ENCODE measurements around the gene SORBS2.
"Not testable (repeated sequence)": the region's sequence is repeated elsewhere in the genome, so short reads cannot be mapped to it uniquely, and the experiment has no call there.

Gene SORBS2

DNA sequence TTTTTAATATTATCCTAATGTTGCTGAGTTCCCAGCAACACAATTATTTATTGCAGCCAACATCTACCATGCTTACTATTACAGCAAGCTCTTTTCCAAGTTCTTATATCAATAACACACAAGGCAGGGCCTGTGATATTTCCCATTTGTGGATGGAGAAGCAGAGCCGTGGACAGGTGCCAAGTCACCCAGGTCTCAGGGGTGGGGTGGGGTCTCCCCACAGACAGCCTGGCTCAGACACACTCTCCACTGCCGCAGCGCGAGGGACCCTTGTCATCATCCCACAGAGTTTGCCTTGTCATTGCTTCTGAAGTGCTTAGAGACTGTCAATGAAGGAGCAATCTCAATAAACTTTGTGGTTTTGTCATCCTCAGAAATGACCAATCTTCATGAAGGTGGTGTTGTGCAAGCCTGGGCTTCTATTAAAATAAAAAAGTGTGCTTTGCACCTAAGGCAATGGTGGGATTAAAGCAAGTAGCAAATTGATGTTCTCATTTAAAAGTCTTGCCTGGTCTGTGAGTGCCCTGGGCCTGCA lies 76.1 kb downstream of the SORBS2 start:
- DNase-seq, result no peak

DNA sequence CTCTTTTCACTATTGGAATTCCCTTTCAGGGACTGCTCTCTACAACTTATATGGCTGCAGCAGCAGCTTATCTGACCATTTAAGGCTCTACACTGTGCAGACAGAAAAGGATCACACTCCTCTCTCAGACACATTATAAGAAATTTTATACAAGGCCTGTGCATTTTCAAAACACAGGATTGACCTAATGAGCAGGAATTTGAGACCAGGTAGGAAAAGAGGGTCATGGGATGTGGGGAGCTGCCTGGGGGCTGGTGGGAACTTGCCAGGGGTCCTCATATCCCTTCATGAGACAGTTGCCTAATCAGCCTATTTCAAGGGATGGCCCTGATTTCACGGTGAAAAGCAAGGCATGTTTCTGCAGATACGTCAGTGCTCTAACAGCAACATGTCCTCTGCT lies 77.1 kb downstream of the SORBS2 start:
- no peak for DNase-seq

DNA sequence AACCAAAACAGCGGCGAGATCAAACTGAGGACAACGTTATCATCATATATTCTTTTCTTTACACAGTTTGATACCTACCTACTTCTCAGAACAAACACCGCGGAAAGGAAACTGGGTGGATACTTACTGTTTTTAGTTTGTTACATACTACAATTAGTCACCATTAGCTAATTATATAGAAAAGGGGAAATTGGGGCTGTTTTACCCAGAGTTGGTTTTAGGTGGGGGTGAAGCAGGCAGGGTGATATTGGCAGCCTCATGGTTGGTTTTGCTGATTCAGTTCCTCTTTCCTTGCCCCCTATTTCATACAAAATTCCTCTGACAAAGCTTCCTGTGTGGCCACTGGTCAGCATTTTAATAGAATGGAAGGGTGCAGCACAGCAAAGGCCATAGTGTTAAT lies 77.8 kb downstream of the SORBS2 start:
- no peak for DNase-seq

DNA sequence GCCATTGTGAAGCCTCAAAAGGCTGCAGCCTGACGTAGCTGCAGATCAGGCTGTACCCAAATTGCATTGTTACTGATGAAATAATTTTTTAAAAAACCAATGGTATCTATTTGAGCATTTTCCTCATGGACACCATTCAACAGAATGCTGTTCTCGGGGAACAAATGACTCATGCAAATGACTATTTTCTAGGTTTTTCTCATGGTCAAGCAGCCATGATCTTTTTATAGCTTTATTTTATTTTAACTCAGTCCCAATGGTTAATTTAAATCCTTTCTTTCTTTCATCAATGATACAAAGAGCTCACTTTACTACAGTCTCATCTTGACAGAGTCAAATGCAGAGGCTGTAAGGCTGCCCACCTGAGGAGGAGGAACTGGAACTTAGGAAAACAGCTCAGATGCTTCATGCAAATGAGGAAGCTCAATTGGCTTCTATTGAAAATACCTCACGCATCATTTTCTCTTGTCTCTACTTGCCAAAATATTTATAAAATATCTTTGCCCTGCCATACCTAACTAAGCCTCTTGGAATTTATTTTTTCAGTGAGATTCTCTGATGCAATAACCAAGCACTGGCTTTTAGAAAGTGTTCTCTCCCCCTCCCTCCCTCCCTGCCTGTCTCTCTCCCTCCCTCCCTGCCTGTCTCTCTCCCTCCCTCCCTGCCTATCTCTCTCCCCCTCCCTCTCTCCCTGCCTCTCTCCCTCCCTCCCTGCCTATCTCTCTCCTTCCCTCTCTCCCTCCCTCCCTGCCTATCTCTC lies 81.0 kb downstream of the SORBS2 start:
- no peak for DNase-seq

DNA sequence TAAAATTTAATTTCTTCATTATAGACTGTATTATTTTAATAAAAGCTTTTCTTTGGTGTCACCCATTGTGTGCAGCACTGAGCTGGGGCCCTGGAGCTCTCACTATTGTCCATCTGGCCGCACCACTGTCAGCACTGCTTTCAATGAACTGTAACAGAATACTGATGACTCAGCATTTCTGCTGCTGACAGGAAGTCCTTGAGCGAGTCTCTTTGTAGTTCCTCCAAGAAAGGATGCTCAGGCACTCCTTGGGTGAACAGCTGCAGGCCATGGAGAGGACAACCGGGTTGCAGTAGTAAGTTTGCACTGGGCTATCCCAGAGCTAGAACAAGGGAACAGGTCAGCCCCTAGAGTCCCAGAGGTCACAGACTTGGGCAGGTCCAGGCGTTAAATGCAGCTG lies 81.6 kb downstream of the SORBS2 start:
- no peak for DNase-seq

DNA sequence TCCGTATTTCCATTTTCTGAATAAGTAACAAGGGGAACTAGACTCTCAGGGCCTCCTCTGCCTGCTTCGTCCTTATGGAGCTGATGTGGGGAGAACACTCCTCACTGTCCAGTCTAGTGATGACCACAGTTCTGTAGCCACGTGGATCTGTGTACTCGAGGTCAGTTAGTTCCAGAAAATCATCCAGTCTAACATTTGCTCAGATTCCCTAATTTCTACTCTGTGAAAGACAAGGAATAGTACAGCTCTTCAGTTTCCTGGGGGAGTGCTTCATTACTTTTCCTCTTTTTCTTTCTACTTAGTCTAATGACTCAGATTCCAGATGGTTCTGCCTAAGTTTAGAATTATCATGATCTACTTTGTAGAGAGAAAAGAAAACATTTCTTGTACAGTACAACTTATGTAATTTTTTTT lies 82.6 kb downstream of the SORBS2 start:
- DNase-seq, result no peak

DNA sequence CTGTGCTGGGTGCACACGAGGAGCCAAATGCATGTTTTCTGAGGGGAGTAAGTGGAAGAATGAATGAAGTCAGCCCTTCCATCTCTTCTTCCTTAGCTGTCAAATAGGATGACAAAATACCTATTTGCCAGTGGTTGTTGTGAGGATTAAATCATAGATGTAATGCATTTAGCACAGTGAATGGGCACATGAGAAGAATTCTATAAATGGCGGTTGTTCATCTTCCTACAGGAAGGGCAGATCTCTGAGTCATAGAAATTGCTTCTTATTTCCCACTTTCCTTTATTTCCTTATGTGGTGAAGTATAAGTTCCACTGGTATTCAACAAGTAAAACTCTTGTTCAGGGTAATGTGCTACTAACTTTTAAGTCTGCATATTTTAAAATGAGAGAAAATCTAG lies 83.1 kb downstream of the SORBS2 start:
- no peak for DNase-seq

DNA sequence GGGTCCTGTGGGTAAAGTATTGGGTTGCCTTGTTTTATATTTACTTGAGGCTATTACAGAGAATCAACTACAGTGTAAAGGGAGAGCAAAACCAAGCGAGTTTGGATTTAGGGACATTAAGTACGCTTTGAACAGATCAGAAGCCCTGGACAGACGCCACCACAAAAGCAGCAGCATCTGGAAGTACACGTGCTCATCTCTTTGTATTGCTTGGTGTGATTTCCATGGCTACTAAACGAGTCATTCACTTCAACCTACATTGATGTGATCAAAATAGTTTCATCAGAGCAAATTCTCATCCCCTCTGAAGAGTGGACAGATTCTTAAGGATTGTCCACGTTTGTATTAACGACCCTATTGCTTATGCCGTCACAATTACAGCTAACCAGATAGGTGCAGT lies 85.1 kb downstream of the SORBS2 start:
- DNase-seq, result no peak

DNA sequence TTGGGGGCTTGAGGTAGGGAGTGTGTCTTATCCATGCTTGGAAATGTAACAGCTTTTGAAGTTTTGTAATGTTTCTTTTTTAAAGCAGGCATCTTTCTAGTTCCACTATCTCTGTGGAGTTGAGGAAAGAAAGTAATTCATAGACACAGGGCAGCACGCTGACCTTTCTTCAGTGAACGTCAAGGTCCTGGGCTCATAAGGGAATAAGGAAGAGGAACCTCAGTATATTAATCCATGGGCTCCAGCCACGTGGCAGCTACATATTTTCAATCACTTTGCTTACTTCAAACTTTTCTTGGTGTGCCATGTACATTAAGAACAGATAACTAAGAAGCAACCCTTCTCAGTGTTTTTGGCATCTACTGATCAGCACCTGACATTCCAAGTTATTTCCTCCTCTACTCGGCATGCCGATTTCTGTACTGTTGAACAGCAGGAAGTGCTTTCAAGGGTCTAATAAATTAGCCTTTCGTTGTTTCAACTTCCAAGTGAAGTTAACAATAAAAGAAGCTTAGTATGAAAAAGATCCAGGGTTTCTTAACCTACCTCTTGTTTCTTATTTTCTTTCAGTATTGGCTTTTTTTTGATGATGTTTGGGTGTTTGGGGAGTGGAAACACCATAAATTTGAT lies 88.2 kb downstream of the SORBS2 start:
- no peak for DNase-seq

DNA sequence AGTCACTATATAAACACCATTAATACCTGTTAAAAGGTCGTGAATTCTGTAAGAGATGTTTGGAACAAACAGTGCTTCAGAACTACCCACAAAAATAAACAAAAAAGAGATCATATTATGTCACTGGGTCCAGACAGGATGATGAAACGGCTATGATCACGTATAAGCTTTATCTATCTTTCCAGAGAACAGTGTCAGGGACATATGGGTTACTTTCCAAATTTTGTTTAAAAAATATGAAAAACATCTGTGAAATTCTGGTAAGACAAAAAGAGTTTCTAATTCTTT lies 90.0 kb downstream of the SORBS2 start:
- DNase-seq, result no peak

DNA sequence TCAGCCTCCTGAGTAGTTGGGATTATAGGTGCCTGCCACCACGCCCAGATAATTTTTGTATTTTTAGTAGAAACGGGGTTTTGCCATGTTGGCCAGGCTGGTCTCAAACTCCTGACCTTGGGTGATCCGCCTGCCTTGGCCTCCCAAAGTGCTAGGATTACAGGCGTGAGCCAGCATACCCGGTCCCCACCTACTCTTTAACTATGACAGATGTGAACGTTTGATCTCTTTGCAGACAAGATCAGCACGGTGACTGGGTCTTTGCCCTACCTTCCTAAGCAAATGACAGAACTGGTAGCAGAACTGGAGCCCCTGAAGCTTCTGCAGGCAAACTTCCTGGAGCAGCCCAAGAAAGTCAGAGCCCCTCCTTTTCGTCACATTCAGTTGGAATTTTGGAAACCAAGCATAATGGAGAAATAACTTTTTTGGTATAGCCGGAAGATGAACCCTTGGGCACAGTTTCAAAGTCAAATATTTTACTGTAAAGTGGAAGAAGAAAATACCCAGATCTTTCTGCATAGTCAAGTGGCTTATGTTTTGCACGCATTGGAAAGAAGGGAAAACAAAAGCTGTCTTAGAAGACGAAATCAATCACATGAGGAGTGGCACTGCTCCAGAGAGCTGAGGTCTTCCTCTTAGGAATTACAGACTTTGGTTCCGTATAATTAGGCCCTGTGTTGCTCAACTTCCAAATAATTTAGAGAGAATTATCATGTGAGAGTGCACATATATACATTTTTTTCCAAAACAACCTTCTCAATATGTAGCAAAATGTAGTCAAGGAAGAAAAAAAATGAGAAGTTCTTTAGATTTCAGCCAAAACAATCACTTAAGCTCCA lies 90.6 kb downstream of the SORBS2 start:
- DNase-seq, result no peak

DNA sequence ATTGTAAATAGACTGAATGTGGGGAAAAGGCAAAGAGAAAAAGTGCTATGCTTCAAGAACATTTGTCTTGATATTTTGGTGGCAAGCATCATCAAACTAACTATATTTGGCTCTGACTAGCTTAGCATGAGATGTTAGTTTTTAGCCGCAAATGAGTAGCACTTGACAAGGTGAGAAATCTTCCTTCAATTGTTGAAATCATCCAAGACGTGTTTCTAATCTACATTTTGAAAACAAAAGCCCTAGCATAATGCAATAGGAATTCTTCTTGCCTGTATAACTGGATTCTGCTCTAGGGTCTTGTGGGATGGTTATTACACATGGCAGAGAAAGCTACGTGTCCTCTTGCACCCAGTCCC lies 92.5 kb downstream of the SORBS2 start:
- DNase-seq, result no peak

DNA sequence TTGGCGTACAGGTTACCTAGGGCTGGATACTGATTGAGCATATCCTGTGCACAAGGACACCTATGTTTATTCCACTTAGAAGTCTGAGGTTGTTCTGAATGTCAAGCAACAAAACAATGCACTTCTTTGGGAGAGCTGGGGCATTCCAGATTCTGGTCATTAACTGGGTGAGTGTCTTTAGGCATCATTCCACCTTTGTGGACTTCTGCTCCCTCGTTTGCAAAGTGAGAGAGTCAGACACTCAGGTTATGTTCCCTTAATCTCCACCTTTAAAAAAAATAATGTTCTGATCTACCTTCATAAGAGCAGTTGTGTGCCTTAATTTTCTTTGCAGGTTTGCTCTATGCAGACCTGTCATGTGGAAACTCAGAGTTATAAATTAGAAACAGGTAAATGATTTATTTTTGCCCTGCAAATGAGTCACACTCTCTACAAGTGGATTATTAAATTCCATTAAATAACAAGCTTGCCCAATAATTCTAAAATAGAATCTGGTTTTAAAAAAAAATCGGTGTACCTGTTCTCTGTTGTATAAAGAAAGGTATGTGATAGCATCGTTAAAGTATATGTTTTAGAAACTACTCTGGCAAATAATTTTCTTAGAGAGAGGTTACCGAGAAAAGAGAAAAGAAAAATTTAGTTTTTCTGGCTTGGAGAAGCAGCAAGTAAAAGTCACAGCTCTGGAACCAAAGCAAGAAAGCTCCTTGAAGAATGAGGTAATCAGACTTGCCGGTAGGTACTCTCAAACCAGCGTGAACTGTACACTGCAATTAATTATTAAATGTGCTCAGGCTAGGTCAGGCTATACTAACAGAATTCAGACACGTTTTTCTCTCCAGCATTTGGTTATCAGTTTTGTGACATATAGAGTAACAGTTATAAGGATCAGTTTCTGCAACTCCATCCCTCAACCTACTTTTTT lies 93.2 kb downstream of the SORBS2 start:
- DNase-seq, result no peak

DNA sequence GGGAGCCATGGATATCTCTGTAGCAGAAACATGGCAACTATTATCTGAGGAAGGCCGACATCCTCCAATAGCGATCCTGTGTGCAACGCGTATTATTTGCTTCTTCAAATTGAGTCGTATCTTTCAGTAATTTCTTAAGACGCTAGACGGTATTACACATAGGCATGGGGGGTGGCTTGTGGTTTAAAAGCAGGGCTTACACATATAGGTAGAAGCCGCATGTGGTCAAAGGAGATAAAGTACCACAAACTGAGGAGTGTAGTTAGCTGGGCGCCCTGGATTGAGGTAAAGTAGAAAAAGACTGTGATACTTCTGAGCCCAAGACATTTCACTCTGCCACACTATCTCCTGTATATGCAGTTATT lies 94.6 kb downstream of the SORBS2 start:
- no peak for DNase-seq

DNA sequence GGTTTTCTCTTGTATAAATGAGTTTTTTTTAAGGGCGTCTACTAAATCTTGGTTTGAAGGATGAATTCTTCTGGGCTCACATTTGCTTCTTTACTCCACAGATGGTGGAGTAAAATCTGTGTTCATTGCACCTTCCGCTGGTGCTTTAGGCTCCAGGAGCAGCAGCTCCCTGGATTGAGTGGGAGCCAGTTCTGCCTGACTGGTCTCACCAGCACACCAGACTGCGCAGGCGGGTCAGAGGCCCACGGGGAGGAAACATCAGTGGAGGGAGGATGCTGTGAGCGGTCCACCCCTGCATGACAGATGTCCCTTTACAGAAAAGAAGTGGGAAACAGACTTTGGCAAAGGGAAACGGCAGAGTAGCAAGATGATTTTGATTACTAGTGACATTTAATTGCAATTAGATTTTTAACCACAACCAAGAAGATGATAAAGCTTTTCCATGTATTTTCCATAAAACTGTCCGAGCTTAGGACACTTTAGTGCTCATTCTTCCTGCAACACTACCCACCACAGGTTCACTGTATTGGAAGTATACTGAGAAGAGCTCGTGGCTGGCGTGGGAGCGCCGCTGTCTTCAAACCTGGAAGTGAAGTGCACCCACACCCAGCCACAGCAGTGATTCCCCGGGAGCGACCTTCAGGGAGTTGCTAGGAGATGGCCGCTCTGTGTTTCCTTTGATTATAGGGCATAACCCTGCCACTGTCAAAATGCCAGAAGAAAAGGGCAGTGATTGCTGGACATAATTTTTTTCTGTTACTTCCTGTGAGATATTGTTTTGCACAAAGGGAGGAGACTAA lies 95.2 kb downstream of the SORBS2 start:
- DNase-seq, result no peak

DNA sequence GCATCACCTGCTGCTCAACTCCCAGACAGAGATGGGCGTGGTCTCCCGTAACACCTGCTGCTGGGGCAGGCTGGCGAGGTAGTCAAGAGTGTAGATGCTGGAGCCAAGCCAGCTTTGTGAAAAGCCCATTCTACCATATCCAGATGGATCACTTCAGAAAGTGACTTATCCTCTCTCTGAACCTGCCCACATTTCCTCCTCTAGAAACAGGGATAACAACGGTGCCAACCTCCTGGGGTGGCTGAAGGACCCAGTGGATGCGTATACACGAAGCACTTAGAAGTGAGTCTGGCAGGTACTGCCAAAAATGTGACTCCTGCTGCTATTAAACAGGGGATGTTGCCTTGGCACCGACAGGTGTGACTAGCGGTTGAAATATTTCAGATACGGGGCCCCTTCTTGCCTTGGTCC lies 95.8 kb downstream of the SORBS2 start:
- DNase-seq, result no peak

DNA sequence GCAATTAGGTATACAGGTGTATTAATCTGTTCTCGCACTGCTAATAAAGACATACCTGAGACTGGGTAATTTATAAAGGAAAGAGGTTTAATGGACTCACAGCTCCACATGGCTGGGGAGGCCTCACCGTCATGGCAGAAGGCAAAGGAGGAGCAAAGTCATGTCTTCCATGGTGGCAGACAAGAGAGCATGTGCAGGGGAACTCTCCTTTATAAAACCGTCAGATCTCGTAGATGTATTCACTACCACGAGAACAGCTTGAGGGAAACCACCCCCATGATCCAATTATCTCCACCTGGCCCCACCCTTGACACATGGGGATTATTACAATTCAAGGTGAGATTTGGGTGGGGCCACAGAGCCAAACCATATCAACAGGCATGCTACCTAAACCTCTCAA lies 97.5 kb downstream of the SORBS2 start:
- DNase-seq, result not testable (repeated sequence)

DNA sequence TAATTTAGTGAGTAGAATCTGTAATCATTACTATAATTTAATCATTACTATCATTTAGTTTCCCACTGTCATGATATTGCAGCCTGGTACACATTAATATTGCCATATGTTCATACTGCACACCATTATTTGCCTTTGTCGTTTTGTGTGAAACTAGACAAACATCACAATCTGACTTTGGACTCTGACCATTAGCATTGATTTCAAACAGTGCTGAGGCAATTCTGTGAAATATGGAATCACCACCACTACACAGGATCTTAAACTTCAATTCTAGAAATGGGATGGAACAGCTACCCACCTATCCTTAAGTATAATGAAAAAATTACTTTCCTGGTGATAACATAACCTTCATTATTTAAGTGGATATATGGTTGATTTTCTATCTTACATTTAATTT lies 98.3 kb downstream of the SORBS2 start:
- DNase-seq, result no peak

DNA sequence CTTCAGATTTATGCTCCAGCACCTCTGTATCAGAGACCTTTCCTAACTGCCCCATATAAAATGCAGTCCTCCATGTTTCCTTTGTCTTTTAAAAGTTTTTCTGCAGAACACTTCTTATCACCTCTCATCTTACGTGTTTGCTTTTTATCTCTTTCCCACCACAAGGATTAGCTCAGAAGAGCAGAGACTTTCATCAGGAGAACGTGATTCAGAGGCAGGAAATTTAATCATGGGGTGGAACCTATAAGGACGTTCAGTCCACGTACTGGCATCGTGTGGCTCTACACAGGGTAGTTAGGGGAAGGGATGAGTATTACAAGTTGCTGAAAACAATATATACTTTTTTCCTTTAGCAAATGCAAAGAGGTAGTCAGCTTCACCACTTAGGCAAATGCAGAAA lies 98.7 kb downstream of the SORBS2 start:
- DNase-seq, result no peak

DNA sequence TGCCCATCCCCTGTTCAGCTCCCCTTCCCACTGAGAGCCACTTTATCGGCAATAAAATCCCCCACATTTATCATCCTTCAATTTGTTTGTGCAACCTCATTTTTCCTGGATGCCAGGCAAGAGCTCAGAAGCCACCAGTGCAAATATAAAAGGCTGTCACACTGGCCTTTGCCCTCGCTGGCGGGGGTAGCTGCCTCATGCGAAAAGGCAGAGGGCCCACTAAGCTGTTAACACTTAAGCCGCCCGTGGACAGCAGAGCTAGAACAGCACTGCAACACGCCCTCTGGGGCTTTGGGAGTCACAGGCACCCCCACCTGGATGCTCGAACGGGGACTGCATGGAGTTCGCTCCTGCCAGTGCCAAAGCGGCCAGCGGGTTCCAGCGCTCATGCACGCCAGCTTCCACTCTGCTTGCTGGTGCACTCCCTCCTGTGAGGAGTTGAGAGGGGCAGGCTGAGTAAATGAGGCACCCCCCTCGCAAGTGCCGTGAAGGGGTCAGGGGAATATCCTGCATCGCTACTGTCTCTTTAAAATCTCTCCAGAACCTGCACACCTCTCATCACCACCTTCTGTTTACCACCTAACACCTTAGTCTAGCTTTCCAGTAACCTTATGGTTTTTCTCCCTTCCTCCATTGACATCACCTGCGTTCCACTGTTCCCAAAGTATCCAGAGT lies 99.5 kb downstream of the SORBS2 start:
- no peak for DNase-seq

DNA sequence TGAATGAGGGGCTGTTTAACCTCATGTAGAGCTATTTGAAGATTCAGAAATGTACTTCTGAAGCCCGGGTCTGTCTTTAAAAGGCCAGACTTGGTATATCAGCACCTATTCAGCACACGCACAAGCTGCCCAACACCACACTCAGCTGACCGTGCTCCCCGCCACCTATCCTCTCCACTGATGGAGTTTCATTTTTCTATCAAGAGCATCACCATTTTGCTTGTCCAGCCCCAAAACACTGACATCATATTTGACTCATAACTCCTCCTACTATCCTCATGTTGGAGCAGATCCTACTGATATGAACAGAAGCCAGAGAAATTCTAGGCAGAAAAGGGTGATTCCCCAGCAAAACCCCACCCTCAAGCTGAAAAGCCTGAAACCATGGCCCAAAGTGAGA lies 100.3 kb downstream of the SORBS2 start:
- DNase-seq, result no peak
